ENCODE data around the gene SSC5D. TPM values are rescaled to one million over a fixed set of nuclear protein-coding genes. Genes with fewer than 3 reads are reported as not detected.

Gene SSC5D
- total RNA-seq, 1 donor from 2014 or later: 0.33 TPM

DNA sequence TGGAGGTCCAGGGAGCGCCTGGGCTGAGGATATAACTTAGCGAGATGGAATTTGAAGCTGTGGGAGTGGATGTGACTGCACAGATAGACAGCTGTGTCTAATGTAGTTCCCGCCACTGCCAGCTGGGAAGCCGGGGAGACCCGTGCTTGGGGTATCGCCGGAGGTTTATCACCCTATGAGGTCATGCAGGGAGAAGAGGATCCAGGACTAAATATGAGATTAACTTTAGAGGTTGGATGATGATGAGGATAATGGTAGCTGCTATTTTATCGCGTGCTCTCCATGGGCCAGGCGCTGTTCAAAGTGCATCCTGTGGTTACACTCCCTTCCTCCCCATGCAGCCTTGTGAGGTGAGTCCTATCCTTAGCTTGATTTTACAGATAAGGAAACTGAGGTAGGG lies 19.9 kb downstream of the SSC5D start:
- H3K36me3 ChIP-seq (ENCODE audit: control insufficient read depth, insufficient read depth, low read length): no peaks in the 10 kb centered on the region
- TF ChIP-seq, protein P1, sequence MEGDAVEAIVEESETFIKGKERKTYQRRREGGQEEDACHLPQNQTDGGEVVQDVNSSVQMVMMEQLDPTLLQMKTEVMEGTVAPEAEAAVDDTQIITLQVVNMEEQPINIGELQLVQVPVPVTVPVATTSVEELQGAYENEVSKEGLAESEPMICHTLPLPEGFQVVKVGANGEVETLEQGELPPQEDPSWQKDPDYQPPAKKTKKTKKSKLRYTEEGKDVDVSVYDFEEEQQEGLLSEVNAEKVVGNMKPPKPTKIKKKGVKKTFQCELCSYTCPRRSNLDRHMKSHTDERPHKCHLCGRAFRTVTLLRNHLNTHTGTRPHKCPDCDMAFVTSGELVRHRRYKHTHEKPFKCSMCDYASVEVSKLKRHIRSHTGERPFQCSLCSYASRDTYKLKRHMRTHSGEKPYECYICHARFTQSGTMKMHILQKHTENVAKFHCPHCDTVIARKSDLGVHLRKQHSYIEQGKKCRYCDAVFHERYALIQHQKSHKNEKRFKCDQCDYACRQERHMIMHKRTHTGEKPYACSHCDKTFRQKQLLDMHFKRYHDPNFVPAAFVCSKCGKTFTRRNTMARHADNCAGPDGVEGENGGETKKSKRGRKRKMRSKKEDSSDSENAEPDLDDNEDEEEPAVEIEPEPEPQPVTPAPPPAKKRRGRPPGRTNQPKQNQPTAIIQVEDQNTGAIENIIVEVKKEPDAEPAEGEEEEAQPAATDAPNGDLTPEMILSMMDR (IDR thresholded peaks at IDR 0.05; ENCODE audit: insufficient read depth, low read length, poor library complexity, severe bottlenecking): no peak
- H3K27me3 ChIP-seq (ENCODE audit: control insufficient read depth, insufficient read depth, low read length): no peaks in the 10 kb centered on the region
- H3K4me3 ChIP-seq (ENCODE audit: low read depth, low read length): no peak overlapping the region
- no peak for DNase-seq (ENCODE audit: low read depth)

DNA sequence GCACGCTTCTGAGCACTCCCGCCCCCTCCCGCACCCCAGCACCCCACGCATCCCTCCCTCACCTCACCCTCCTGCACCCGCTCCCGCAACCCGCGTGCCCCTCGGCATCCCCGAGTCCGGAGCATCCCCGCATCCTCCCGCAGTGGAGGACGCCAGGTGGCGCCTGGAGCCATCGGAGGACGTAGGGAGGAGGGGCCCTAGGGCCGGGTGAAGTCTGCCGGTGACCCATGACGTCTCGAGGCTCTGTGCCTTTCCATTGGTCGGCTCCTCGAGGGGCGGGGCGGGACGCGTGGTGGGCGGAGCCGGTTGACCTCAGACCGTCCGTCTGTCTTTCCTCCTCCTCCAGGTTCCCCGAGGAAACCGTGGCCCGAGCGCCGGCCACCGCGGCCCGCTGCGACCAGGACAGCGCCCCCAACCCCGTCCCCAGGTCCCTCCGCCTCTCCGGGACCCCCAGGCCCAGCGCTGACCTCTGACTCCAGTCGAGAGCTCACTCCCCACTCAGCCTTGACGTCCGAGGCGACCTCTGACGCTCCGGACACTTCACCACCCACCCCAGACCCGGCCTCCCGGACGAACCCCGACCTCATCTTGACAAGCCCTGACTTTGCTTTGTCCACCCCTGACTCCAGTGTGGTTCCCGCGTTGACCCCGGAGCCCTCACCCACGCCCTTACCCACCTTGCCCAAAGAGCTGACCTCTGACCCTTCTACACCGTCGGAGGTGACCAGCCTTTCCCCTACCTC lies 28.8 kb downstream of the SSC5D start:
- H3K4me3 ChIP-seq (ENCODE audit: low read depth, low read length): peak overlapping the region; percentile 37
- no peak for DNase-seq (ENCODE audit: low read depth)
- H3K27me3 ChIP-seq (ENCODE audit: control insufficient read depth, insufficient read depth, low read length): no peaks in the 10 kb centered on the region
- no peaks in the 10 kb centered on the region for H3K36me3 ChIP-seq (ENCODE audit: control insufficient read depth, insufficient read depth, low read length)
- TF ChIP-seq, protein P1 (IDR thresholded peaks at IDR 0.05; ENCODE audit: insufficient read depth, low read length, poor library complexity, severe bottlenecking): peak; percentile 94

DNA sequence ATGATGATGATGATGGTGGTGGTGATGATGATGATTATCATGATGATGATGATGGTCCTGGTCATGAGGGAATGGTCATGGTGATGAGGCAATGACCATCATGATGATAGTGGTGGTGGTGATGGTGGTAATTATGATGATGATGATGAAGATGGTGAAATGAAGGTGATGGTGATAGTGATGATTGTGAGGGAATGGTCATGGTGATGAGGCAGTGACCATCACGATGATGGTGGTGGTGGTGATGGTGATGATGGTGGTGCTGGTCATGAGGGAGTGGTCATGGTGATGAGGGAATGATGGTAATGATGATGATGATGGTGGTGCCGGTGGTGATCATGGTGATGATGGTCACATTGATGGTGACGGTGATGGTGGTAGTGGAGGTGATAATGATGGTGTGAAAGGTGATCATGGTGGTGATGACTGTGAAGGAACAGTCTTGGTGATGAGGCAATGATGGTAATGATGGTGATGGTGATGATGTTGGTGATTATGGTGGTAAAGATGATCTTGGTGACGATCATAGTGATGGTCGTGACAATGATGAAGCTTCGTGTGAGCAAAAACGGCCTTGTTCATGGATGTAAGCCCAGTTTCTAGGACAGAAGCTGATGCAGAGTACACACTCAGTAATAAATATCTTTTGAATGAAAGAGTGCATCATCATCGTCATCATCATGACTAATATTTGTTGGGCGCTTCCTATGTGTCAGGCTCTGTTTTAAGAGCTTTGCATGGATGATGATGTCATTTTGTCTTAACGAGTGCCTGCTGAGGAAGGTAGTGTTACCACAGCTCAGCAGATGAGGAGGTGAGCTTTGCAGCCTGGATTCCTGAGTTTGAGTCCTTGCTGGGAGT lies 31.4 kb downstream of the SSC5D start:
- TF ChIP-seq, protein P1 (IDR thresholded peaks at IDR 0.05; ENCODE audit: insufficient read depth, low read length, poor library complexity, severe bottlenecking): no peak
- Histone ChIP-seq H3K4me3 (ENCODE audit: low read depth, low read length) (no peak overlapping the region), H3K36me3 (ENCODE audit: control insufficient read depth, insufficient read depth, low read length) (no peaks in the 10 kb centered on the region), H3K27me3 (ENCODE audit: control insufficient read depth, insufficient read depth, low read length) (no peaks in the 10 kb centered on the region)
- DNase-seq (ENCODE audit: low read depth): no peak

DNA sequence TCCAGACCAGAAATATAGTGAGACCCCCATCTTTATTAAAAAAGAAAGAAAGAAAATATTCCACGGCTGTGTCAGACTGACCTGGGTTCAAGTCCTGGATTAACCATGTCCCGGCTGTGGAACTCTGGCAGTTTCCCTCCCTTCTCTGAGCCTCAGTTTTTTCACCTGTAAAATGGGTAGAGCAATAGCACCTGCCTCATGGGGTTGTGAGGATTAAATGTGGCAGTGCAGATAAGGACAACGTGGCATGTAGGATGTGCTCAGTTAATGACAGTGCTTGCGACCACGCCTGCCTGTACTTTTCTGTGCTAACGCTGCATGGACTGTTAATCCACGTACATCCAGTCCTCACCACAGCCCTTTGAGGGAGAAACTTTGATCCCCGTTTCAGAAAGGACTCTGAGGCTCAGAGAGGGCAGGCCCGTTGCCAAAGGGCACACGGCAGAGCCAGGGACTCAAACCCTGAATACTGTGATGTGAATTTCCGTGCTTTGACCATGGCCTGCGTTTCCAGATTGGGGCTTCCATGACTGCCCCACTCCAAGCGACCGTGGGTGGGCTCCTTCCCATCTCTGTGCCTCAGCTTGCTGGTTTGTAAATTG lies 32.6 kb downstream of the SSC5D start:
- DNase-seq (ENCODE audit: low read depth): no peak
- H3K4me3 ChIP-seq (ENCODE audit: low read depth, low read length): no peak overlapping the region
- H3K36me3 ChIP-seq (ENCODE audit: control insufficient read depth, insufficient read depth, low read length): no peaks in the 10 kb centered on the region
- H3K27me3 ChIP-seq (ENCODE audit: control insufficient read depth, insufficient read depth, low read length): peaks cover 3% of the 10 kb centered on the region
- TF ChIP-seq, protein P1 (IDR thresholded peaks at IDR 0.05; ENCODE audit: insufficient read depth, low read length, poor library complexity, severe bottlenecking): no peak

DNA sequence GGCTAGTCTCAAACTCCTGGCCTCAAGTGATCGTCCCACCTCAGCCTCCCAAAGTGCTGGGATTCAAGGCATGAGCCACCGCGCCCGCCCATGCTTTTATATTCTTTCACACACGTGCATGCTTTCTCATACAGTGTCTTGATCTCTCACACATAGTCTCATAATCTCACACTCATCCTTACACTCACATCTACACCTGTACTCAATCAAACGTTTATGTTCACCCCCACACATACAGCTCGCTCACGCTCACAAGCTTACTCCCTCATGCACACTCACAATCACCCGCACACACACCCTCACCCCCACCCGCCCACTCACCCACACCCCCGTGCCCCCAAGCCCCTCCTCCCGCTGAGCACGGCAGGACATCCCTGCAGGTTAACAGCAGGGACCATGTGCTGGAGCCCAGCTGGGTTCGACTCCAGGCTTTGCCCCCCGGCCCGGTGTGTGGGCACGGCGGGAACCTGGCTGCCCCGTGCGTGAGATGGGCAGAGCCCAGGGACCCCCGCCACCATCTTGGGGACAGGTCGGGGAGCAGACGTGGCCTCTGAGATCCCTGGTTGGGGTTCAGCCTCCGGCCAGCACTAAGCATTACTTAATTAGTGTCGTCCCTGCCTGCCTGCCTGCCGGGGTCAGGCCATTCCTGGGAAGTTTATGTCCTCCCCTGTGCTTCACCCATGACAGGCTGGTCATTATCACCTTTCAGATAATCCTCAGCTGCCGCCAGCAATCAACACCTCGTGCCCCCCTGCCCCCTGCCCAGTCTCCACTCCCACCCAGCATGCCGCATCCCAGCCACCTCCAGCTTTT lies 37.3 kb downstream of the SSC5D start:
- TF ChIP-seq, protein P1 (IDR thresholded peaks at IDR 0.05; ENCODE audit: insufficient read depth, low read length, poor library complexity, severe bottlenecking): no peak
- DNase-seq (ENCODE audit: low read depth): no peak
- Histone ChIP-seq H3K4me3 (ENCODE audit: low read depth, low read length) (no peak overlapping the region), H3K36me3 (ENCODE audit: control insufficient read depth, insufficient read depth, low read length) (no peaks in the 10 kb centered on the region), H3K27me3 (ENCODE audit: control insufficient read depth, insufficient read depth, low read length) (peaks cover 4% of the 10 kb centered on the region)

Data from kidney epithelial cell (primary cell).